Liver (tissue), 9 donors: ENCODE data around the gene NR6A1. TPM values are rescaled to one million over a fixed set of nuclear protein-coding genes. Genes with fewer than 3 reads are reported as not detected.

Experiments used
- DNase-seq: peaks from one replicate; pipeline ENCODE4 v3.0.0-alpha.2; 2017; ENCODE audit warnings: low spot score
- H3K27ac ChIP-seq, 2 donors: one replicate each; pipeline ENCODE4 v1.7.0; 2013; ENCODE audit warnings: inconsistent platforms in 2 of 2, low read length in 2 of 2, control low read depth in 1 of 2, low read depth in 1 of 2, mild to moderate bottlenecking in 1 of 2
- H3K27me3 ChIP-seq, 4 donors: one replicate each; pipeline versions ENCODE4 v1.6.1 to v1.7.0; 2013; ENCODE audit warnings: low read length in 3 of 4, inconsistent platforms in 1 of 4, mild to moderate bottlenecking in 1 of 4, moderate library complexity in 1 of 4; ENCODE audit not compliant: control insufficient read depth in 4 of 4, insufficient read depth in 4 of 4
- H3K36me3 ChIP-seq, 4 donors: one replicate each; pipeline versions ENCODE4 v1.6.1 to v1.7.0; 2013; ENCODE audit warnings: low read length in 3 of 4, mild to moderate bottlenecking in 3 of 4, low read depth in 1 of 4, moderate library complexity in 1 of 4; ENCODE audit not compliant: control insufficient read depth in 4 of 4, insufficient read depth in 3 of 4
- H3K4me1 ChIP-seq, 4 donors: one replicate each; pipeline versions ENCODE4 v1.6.1 to v1.7.0; 2013; ENCODE audit warnings: low read length in 3 of 4, mild to moderate bottlenecking in 3 of 4, moderate library complexity in 1 of 4; ENCODE audit not compliant: control insufficient read depth in 4 of 4, insufficient read depth in 4 of 4
- H3K4me3 ChIP-seq, 3 donors: one replicate each; pipeline versions ENCODE4 v1.6.1 to v1.7.0; 2013; ENCODE audit warnings: low read length in 3 of 3, control low read depth in 1 of 3, low read depth in 1 of 3, mild to moderate bottlenecking in 1 of 3
- H3K9ac ChIP-seq, 2 donors: one replicate each; pipeline ENCODE4 v1.7.0; 2013; ENCODE audit warnings: low read length in 2 of 2, mild to moderate bottlenecking in 2 of 2, moderate library complexity in 2 of 2, control low read depth in 1 of 2, low read depth in 1 of 2
- H3K9me3 ChIP-seq, 4 donors: one replicate each; pipeline versions ENCODE4 v1.6.1 to v1.7.0; 2013; ENCODE audit warnings: low read length in 3 of 4; ENCODE audit not compliant: control insufficient read depth in 4 of 4
- FOXA2 ChIP-seq: IDR thresholded peaks from 2 replicates; pipeline ENCODE4 v1.6.1; 2016; ENCODE audit warnings: antibody characterized with exemption
- HNF4A ChIP-seq, 2 donors: conservative IDR thresholded peaks; 2 replicates each; pipeline ENCODE4 v1.6.1; 2016; ENCODE audit warnings: antibody characterized with exemption in 2 of 2, mild to moderate bottlenecking in 2 of 2
- HNF4G ChIP-seq: IDR thresholded peaks from 2 replicates; pipeline ENCODE4 v1.6.1; 2016; ENCODE audit warnings: antibody characterized with exemption
- JUND ChIP-seq, 2 donors: IDR thresholded peaks; 2 replicates each; pipeline ENCODE4 v1.6.1; 2016; ENCODE audit warnings: antibody characterized with exemption in 2 of 2
- RAD21 ChIP-seq, 2 donors: IDR thresholded peaks; 2 replicates each; pipeline ENCODE4 v1.6.1; 2016; ENCODE audit warnings: antibody characterized with exemption in 2 of 2, mild to moderate bottlenecking in 2 of 2
- RXRA ChIP-seq, 2 donors: IDR thresholded peaks; 2 replicates each; pipeline ENCODE4 v1.6.1; 2017 to 2018; ENCODE audit warnings: antibody characterized with exemption in 2 of 2, mild to moderate bottlenecking in 1 of 2
- SP1 ChIP-seq: IDR thresholded peaks from 2 replicates; pipeline ENCODE4 v1.6.1; 2018; ENCODE audit warnings: antibody characterized with exemption, mild to moderate bottlenecking
- TAF1 ChIP-seq: conservative IDR thresholded peaks from 2 replicates; pipeline ENCODE4 v1.6.1; 2016; ENCODE audit warnings: antibody characterized with exemption, mild to moderate bottlenecking
- YY1 ChIP-seq: IDR thresholded peaks from 2 replicates; pipeline ENCODE4 v1.6.1; 2016; ENCODE audit warnings: antibody characterized with exemption, mild to moderate bottlenecking
- WGBS: extraction: QIAGEN DNeasy Blood & Tissue Kit; methylation state at CpG from one replicate; pipeline ENCODE4 v1.1.7; 2013; 5-methylcytosine and 5-hydroxymethylcytosine counted together
- polyA plus RNA-seq, 2 donors: library from polyadenylated mRNA; stranded (reverse) in 1 of 2; unstranded in 1 of 2; fragments of 200-250 nt in 1 of 2; fragments of >200 nt in 1 of 2; fragmentation: Nextera tagmentation in 1 of 2; extraction: Ambion mirVana in 1 of 2; gene quantifications; one replicate each; pipeline versions ENCODE4 v1.2.1 to v1.2.3, GENCODE V29; 2013 to 2015
- total RNA-seq, 2 donors: library from RNA; depleted of rRNA; stranded (reverse); fragments of >200 nt; gene quantifications; one replicate each; pipeline ENCODE4 v1.2.3, GENCODE V29; 2014
- TF ChIP-seq, protein P1 (sequence below): IDR thresholded peaks from 2 replicates; pipeline ENCODE4 v1.6.1; 2016; ENCODE audit warnings: antibody characterized with exemption, mild to moderate bottlenecking
- TF ChIP-seq, protein P2 (sequence below): IDR thresholded peaks from 2 replicates; pipeline ENCODE4 v1.6.1; 2016; ENCODE audit warnings: antibody characterized with exemption
- TF ChIP-seq, protein P3 (sequence below): IDR thresholded peaks from 2 replicates; pipeline ENCODE4 v1.6.1; 2016; ENCODE audit warnings: antibody characterized with exemption
- donor health status: healthy.
- donor health status: healthy.
- donor health status: healthy.
- donor health status: healthy.
- donor health status: healthy.

Gene NR6A1
- total and polyA plus RNA-seq, 4 donors, result 0.72 to 6.1 (median 2.1) TPM

DNA sequence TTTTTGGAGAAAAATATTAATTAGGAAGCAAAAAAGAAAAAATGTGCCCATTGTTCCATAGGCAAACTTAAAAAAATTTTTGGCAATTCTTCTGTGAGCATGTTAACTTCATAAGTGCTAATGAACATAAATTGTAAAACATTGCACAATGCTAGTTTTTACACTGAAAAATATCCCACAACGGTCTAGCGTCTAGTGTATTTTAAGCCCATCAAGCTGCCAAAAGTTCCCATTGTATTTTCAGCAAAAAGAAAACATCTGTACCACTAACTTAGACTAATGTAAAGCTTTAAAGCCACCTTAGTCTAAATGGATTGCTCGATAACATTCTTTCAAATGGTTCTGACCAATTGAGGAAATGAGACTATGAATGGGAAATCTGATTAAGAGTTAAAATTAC is 2.8 kb downstream of the NR6A1 start:
- no peaks in the 10 kb centered on the region for H3K9me3 ChIP-seq
- H3K9ac ChIP-seq, result no peak overlapping the region
- peak overlapping the region in 1 of 2 donors; percentile 81 for H3K27ac ChIP-seq
- TF ChIP-seq YY1 (no peak), JUND (IDR thresholded peaks at IDR 0.05) (no peak), RAD21 (IDR thresholded peaks at IDR 0.05) (no peak)
- no peak for DNase-seq
- H3K4me3 ChIP-seq, result no peak overlapping the region
- peaks cover 0 to 37% (median 28%) of the 10 kb centered on the region in 4 donors for H3K4me1 ChIP-seq
- H3K36me3 ChIP-seq, result no peaks in the 10 kb centered on the region
- 35% methylated on average over 3 of the region's 3 CpGs for WGBS
- H3K27me3 ChIP-seq, result no peaks in the 10 kb centered on the region

DNA sequence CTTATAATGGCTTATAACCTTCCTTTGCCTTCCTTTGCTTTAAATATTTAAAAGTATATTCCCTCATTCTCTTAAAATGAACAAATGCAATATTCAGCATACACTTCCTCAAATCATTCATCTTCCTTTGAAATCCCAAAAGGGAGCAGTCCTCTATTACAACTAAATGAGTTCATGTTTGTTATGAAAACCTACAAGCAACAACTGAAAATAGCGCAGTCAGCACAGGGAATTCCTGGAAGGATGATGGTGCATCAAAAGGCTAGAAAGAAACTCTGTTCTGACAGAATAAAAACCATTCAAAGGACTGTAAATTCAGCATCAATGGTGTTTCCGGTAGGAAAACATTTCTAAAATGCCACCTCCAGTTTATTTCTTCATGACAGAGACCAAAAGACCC is 3.3 kb downstream of the NR6A1 start:
- Histone ChIP-seq H3K36me3 (no peaks in the 10 kb centered on the region), H3K27me3 (no peaks in the 10 kb centered on the region), H3K27ac (no peak overlapping the region), H3K4me1 (peaks cover 0 to 37% (median 28%) of the 10 kb centered on the region in 4 donors), H3K4me3 (no peak overlapping the region), H3K9ac (no peak overlapping the region), H3K9me3 (no peaks in the 10 kb centered on the region)
- TF ChIP-seq HNF4G (no peak), RAD21 (IDR thresholded peaks at IDR 0.05) (no peak)
- TF ChIP-seq, protein P1, sequence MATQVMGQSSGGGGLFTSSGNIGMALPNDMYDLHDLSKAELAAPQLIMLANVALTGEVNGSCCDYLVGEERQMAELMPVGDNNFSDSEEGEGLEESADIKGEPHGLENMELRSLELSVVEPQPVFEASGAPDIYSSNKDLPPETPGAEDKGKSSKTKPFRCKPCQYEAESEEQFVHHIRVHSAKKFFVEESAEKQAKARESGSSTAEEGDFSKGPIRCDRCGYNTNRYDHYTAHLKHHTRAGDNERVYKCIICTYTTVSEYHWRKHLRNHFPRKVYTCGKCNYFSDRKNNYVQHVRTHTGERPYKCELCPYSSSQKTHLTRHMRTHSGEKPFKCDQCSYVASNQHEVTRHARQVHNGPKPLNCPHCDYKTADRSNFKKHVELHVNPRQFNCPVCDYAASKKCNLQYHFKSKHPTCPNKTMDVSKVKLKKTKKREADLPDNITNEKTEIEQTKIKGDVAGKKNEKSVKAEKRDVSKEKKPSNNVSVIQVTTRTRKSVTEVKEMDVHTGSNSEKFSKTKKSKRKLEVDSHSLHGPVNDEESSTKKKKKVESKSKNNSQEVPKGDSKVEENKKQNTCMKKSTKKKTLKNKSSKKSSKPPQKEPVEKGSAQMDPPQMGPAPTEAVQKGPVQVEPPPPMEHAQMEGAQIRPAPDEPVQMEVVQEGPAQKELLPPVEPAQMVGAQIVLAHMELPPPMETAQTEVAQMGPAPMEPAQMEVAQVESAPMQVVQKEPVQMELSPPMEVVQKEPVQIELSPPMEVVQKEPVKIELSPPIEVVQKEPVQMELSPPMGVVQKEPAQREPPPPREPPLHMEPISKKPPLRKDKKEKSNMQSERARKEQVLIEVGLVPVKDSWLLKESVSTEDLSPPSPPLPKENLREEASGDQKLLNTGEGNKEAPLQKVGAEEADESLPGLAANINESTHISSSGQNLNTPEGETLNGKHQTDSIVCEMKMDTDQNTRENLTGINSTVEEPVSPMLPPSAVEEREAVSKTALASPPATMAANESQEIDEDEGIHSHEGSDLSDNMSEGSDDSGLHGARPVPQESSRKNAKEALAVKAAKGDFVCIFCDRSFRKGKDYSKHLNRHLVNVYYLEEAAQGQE, result no peak
- TF ChIP-seq, protein P2, sequence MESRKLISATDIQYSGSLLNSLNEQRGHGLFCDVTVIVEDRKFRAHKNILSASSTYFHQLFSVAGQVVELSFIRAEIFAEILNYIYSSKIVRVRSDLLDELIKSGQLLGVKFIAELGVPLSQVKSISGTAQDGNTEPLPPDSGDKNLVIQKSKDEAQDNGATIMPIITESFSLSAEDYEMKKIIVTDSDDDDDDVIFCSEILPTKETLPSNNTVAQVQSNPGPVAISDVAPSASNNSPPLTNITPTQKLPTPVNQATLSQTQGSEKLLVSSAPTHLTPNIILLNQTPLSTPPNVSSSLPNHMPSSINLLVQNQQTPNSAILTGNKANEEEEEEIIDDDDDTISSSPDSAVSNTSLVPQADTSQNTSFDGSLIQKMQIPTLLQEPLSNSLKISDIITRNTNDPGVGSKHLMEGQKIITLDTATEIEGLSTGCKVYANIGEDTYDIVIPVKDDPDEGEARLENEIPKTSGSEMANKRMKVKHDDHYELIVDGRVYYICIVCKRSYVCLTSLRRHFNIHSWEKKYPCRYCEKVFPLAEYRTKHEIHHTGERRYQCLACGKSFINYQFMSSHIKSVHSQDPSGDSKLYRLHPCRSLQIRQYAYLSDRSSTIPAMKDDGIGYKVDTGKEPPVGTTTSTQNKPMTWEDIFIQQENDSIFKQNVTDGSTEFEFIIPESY, result no peak
- 54% methylated on average over 2 of the region's 2 CpGs for WGBS
- no peak for DNase-seq

DNA sequence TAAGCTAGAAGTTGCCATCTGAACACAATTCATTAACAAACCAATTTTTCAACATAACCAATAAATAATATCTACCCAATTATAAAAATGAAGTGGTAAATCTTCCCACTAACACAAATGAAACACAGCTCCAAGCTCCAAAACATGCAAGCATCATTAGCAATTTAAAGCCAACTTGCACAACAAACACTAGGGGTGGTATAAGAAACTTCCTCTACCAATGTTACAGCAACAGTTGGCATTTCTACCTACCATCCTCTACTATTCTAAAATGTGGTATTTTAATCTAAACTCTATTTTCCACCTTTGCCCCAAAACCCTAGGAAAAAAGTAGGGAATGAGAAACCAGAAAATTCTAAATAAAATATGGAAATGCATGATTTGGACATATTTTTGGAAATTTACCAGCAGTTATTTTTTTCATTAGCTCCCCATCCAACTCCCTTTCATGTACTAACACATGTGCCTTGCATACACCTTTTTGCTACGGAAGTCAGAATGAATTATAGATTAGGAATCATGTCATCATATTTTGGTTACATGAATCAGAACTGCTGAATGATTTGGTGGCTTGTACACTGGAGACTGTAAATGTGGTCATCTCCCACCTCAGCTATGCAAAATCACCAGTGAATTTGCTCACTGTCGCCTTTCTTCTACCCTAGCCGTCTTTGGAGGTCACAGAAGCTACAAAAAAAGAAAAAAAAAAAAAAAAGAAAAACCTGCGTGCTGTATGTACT is 4.1 kb downstream of the NR6A1 start:
- no peak overlapping the region for H3K9ac ChIP-seq
- 76% methylated on average over 4 of the region's 4 CpGs for WGBS
- TF ChIP-seq HNF4A (conservative IDR thresholded peaks at IDR 0.05) (no peak), RXRA (IDR thresholded peaks at IDR 0.05) (no peak), HNF4G (no peak), FOXA2 (no peak), TAF1 (no peak), SP1 (no peak), JUND (IDR thresholded peaks at IDR 0.05) (no peak)
- TF ChIP-seq, protein P3, sequence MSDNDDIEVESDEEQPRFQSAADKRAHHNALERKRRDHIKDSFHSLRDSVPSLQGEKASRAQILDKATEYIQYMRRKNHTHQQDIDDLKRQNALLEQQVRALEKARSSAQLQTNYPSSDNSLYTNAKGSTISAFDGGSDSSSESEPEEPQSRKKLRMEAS, result no peak
- TF ChIP-seq, protein P1, result no peak
- H3K4me1 ChIP-seq, result peaks cover 0 to 34% (median 27%) of the 10 kb centered on the region in 4 donors
- H3K27ac ChIP-seq, result no peak overlapping the region
- H3K9me3 ChIP-seq, result no peaks in the 10 kb centered on the region
- H3K4me3 ChIP-seq, result no peak overlapping the region
- H3K27me3 ChIP-seq, result no peaks in the 10 kb centered on the region
- no peak for DNase-seq
- no peaks in the 10 kb centered on the region for H3K36me3 ChIP-seq
